GM21360 (cell line): ENCODE data around the gene SFRP2.

Source experiments
- ATAC-seq: cut with Tn5 transposase; IDR thresholded peaks from one replicate; pipeline ENCODE4 v1.9.1; 2021; ENCODE audit warnings: mild to moderate bottlenecking, moderate library complexity; ENCODE audit not compliant: unreplicated experiment

SFRP2 gene

GRCh38 chr4:153776601-153777000 is 12.3 kb downstream of the SFRP2 start:
- no peak for ATAC-seq

- ATAC-seq, result no peak
These were observed 15.6 kb downstream of the SFRP2 start for GRCh38 chr4:153773236-153773690.

- ATAC-seq, result no peak
These were observed 17.8 kb downstream of the SFRP2 start for GRCh38 chr4:153771046-153771445.

- ATAC-seq, result no peak
These were observed 22.1 kb downstream of the SFRP2 start for GRCh38 chr4:153766758-153767157.

- ATAC-seq, result no peak
These were observed 23.0 kb downstream of the SFRP2 start for GRCh38 chr4:153765894-153766293.

- no peak for ATAC-seq
These were observed 24.1 kb downstream of the SFRP2 start for GRCh38 chr4:153764601-153765368.

GRCh38 chr4:153763404-153763803 is 25.5 kb downstream of the SFRP2 start:
- no peak for ATAC-seq

- no peak for ATAC-seq
These were observed 29.2 kb downstream of the SFRP2 start, which contains the start of gene RNF175 for GRCh38 chr4:153759407-153760316. TSS of gene RNF175 (minus strand) at chr4:153760024. CDS start at chr4:153759862, 162 bp downstream.

GRCh38 chr4:153758688-153759406 is 30.0 kb downstream of the SFRP2 start:
- ATAC-seq, result no peak

GRCh38 chr4:153758136-153758535 is 30.7 kb downstream of the SFRP2 start:
- no peak for ATAC-seq

- ATAC-seq, result no peak
These were observed 31.5 kb downstream of the SFRP2 start for GRCh38 chr4:153757407-153757806.

- no peak for ATAC-seq
These were observed 33.7 kb downstream of the SFRP2 start for GRCh38 chr4:153755186-153755585.

GRCh38 chr4:153750197-153750817 is 38.6 kb downstream of the SFRP2 start:
- ATAC-seq, result peak; percentile 85

- no peak for ATAC-seq
These were observed 40.5 kb downstream of the SFRP2 start for GRCh38 chr4:153748378-153748777.

- ATAC-seq, result no peak
These were observed 41.4 kb downstream of the SFRP2 start for GRCh38 chr4:153747406-153747955.

- ATAC-seq, result no peak
These were observed 43.2 kb downstream of the SFRP2 start for GRCh38 chr4:153745651-153746050.

GRCh38 chr4:153741541-153741940 is 47.3 kb downstream of the SFRP2 start:
- no peak for ATAC-seq

- no peak for ATAC-seq
These were observed 52.9 kb downstream of the SFRP2 start for GRCh38 chr4:153735906-153736461.

GRCh38 chr4:153733751-153734448 is 55.0 kb downstream of the SFRP2 start:
- ATAC-seq, result peak; percentile 72
